K562 (cell line): ENCODE data around the gene SLC32A1. TPM values are rescaled to one million over a fixed set of nuclear protein-coding genes. Genes with fewer than 3 reads are reported as not detected.
A peak's percentile ranks its signal among the peaks of the same experiment; 100 is the strongest.

Experiments
- BACH1 ChIP-seq: fragments of 200-800 bp; sonication (Bioruptor generic); IDR thresholded peaks from 2 replicates; pipeline ENCODE4 v1.6.1; 2016; ENCODE audit warnings: missing genetic modification characterization, missing compliant biosample characterization
- CC2D1A ChIP-seq: fragments of 450-650 bp; IDR thresholded peaks from 2 replicates; pipeline ENCODE4 v1.6.1; 2017; ENCODE audit warnings: mild to moderate bottlenecking
- CHAMP1 ChIP-seq: fragments of 450-650 bp; IDR thresholded peaks from 2 replicates; pipeline ENCODE4 v1.6.1; 2016; ENCODE audit warnings: mild to moderate bottlenecking
- CREB3L1 ChIP-seq: fragments of 450-650 bp; IDR thresholded peaks from 2 replicates; pipeline ENCODE4 v1.6.1; 2014; ENCODE audit warnings: low read depth, mild to moderate bottlenecking, moderate library complexity, borderline replicate concordance
- HDGF ChIP-seq: fragments of 450-650 bp; IDR thresholded peaks from 2 replicates; pipeline ENCODE4 v1.6.1; 2016
- HIVEP1 ChIP-seq: fragments of 250-450 bp; sonication (Bioruptor Pico); IDR thresholded peaks from 2 replicates; pipeline ENCODE4 v1.4.0; 2020; ENCODE audit warnings: mild to moderate bottlenecking
- PML ChIP-seq: IDR thresholded peaks from 2 replicates; pipeline ENCODE4 v1.6.1; 2012; ENCODE audit warnings: low read length, inconsistent platforms
- PRMT5 ChIP-seq: sonication (generic); formaldehyde crosslinking; IDR thresholded peaks from 2 replicates; pipeline ENCODE4 v1.5.0; 2020; ENCODE audit warnings: missing genetic modification reagents
- RBM25 ChIP-seq: fragments of 200-400 bp; formaldehyde crosslinking; IDR thresholded peaks from 2 replicates; pipeline ENCODE4 v1.6.1; 2018; ENCODE audit warnings: low read length, low read depth, moderate library complexity; ENCODE audit not compliant: severe bottlenecking
- RBM39 ChIP-seq: fragments of 200-400 bp; formaldehyde crosslinking; optimal IDR thresholded peaks from 2 replicates; pipeline ENCODE3; 2018; ENCODE audit warnings: low read depth, low read length
- SMC3 ChIP-seq: conservative IDR thresholded peaks from 2 replicates; pipeline ENCODE4 v1.6.1; 2011; ENCODE audit warnings: low read depth, low read length, improper control_type of control experiment; ENCODE audit not compliant: insufficient read depth
- TCF7L2 ChIP-seq: fragments of 150-350 bp; IDR thresholded peaks from 2 replicates; pipeline ENCODE4 v1.6.1; 2016; ENCODE audit warnings: low read depth, mild to moderate bottlenecking, low read length, moderate library complexity
- ZBTB26 ChIP-seq: fragments of 450-650 bp; formaldehyde crosslinking; IDR thresholded peaks from 2 replicates; pipeline ENCODE4 v1.4.0; 2022; ENCODE audit warnings: missing genetic modification characterization
- ZFX ChIP-seq: sonication (generic); formaldehyde crosslinking; IDR thresholded peaks from 2 replicates; pipeline ENCODE4 v1.8.0; 2022; ENCODE audit warnings: mild to moderate bottlenecking, missing genetic modification reagents, moderate library complexity
- ZNF175 ChIP-seq: fragments of 200-800 bp; sonication (Bioruptor generic); IDR thresholded peaks from 2 replicates; pipeline ENCODE4 v1.6.1; 2016; ENCODE audit warnings: low read depth, mild to moderate bottlenecking, missing genetic modification characterization, missing compliant biosample characterization
- ZNF354B ChIP-seq: fragments of 250-450 bp; sonication (Bioruptor Pico); IDR thresholded peaks from 2 replicates; pipeline ENCODE4 v1.4.0; 2020
- polyA plus RNA-seq, 8 experiments: library from polyadenylated mRNA; depleted of rRNA in 4 of 8; stranded (reverse) in 5 of 8; unstranded in 3 of 8; fragments of >200 nt; fragmentation: Nextera tagmentation in 2 of 8; fragmentation: Illumina TruSeq in 1 of 8; extraction: Ambion mirVana in 2 of 8; extraction: Trizol in 1 of 8; gene quantifications; 2 replicates each; pipeline versions ENCODE4 v1.2.1 to v1.2.3, GENCODE V29; 2011 to 2014; ENCODE audit warnings: inconsistent platforms in 1 of 8, missing spikeins in 1 of 8
- total RNA-seq, 7 experiments: library from RNA; depleted of rRNA in 6 of 7; stranded (reverse); fragments of >200 nt in 6 of 7; fragmentation: Illumina TruSeq in 2 of 7; extraction: Trizol in 2 of 7; gene quantifications; 2 replicates each; pipeline versions ENCODE4 v1.2.1 to v1.2.3, GENCODE V29; 2011 to 2021; ENCODE audit warnings: low replicate concordance in 1 of 7
- TF ChIP-seq, protein P1 (sequence below): sonication (generic); formaldehyde crosslinking; IDR thresholded peaks from 2 replicates; pipeline ENCODE4 v1.8.0; 2023; ENCODE audit warnings: mild to moderate bottlenecking, missing genetic modification reagents
- TF ChIP-seq, protein P2 (sequence below): IDR thresholded peaks from 2 replicates; pipeline ENCODE4 v1.6.1; 2011; ENCODE audit warnings: borderline replicate concordance, low read depth, mild to moderate bottlenecking, moderate library complexity, low read length; ENCODE audit not compliant: insufficient read depth, poor library complexity, severe bottlenecking

Gene SLC32A1
- total and polyA plus RNA-seq, 9 of the 15 experiments (the other 6 are each of a cell fraction or from before 2014, with no cell fraction given): not detected

- TF ChIP-seq CHAMP1 (no peak), PML (no peak), HIVEP1 (CRISPR knock-in tag) (no peak), ZFX (CRISPR knock-in tag) (no peak), CC2D1A (peak; percentile 89), SMC3 (peak; percentile 67), CREB3L1 (no peak), RBM25 (no peak), TCF7L2 (no peak), ZNF354B (CRISPR knock-in tag) (no peak), BACH1 (tag) (no peak), RBM39 (peak; percentile 35), ZNF175 (CRISPR knock-in tag) (no peak), PRMT5 (no peak), ZBTB26 (CRISPR knock-in tag) (no peak), HDGF (no peak)
- TF ChIP-seq, protein P1, sequence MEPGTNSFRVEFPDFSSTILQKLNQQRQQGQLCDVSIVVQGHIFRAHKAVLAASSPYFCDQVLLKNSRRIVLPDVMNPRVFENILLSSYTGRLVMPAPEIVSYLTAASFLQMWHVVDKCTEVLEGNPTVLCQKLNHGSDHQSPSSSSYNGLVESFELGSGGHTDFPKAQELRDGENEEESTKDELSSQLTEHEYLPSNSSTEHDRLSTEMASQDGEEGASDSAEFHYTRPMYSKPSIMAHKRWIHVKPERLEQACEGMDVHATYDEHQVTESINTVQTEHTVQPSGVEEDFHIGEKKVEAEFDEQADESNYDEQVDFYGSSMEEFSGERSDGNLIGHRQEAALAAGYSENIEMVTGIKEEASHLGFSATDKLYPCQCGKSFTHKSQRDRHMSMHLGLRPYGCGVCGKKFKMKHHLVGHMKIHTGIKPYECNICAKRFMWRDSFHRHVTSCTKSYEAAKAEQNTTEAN: no peak
- TF ChIP-seq, protein P2, sequence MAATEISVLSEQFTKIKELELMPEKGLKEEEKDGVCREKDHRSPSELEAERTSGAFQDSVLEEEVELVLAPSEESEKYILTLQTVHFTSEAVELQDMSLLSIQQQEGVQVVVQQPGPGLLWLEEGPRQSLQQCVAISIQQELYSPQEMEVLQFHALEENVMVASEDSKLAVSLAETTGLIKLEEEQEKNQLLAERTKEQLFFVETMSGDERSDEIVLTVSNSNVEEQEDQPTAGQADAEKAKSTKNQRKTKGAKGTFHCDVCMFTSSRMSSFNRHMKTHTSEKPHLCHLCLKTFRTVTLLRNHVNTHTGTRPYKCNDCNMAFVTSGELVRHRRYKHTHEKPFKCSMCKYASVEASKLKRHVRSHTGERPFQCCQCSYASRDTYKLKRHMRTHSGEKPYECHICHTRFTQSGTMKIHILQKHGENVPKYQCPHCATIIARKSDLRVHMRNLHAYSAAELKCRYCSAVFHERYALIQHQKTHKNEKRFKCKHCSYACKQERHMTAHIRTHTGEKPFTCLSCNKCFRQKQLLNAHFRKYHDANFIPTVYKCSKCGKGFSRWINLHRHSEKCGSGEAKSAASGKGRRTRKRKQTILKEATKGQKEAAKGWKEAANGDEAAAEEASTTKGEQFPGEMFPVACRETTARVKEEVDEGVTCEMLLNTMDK: peak; percentile 38
These were observed 6.9 kb downstream of the SLC32A1 start (continued) for GRCh38 chr20:38730989-38731737.
